H1 (cell line): ENCODE measurements around the gene SLC7A14. TPM values are rescaled to one million over a fixed set of nuclear protein-coding genes. Genes with fewer than 3 reads are reported as not detected.
A peak's percentile ranks its signal among the peaks of the same experiment; 100 is the strongest.

Experiments used
- CHD7 ChIP-seq: fragments of 300-600 bp; sonication (generic); IDR thresholded peaks from 2 replicates; pipeline ENCODE4 v1.7.1; 2012; ENCODE audit warnings: low read length, moderate library complexity, mild to moderate bottlenecking, inconsistent platforms; ENCODE audit not compliant: insufficient replicate concordance
- GABPA ChIP-seq: IDR thresholded peaks from 2 replicates; pipeline ENCODE4 v1.6.1; 2011; ENCODE audit warnings: mild to moderate bottlenecking, low read length, moderate library complexity, borderline replicate concordance; ENCODE audit not compliant: insufficient read depth
- GTF2F1 ChIP-seq: IDR thresholded peaks from 2 replicates; pipeline ENCODE4 v1.6.1; 2012; ENCODE audit warnings: low read depth, low read length, improper control_type of control experiment, borderline replicate concordance
- KDM1A ChIP-seq: fragments of 200-600, 300-600 bp; sonication (generic); IDR thresholded peaks from 2 replicates; pipeline ENCODE4 v1.7.1; 2016; ENCODE audit warnings: mild to moderate bottlenecking, low read length, borderline replicate concordance
- NRF1 ChIP-seq: IDR thresholded peaks from 2 replicates; pipeline ENCODE4 v1.6.1; 2011; ENCODE audit warnings: mild to moderate bottlenecking, low read depth, low read length, improper control_type of control experiment
- RAD21 ChIP-seq, 2 experiments: IDR thresholded peaks in 1 of 2; conservative IDR thresholded peaks in 1 of 2; 2 replicates each; pipeline ENCODE4 v1.6.1; 2011; ENCODE audit warnings: low read depth in 2 of 2, low read length in 2 of 2, improper control_type of control experiment in 1 of 2, inconsistent platforms in 1 of 2, mild to moderate bottlenecking in 1 of 2, moderate library complexity in 1 of 2
- SAP30 ChIP-seq: fragments of 300-600 bp; sonication (generic); IDR thresholded peaks from 2 replicates; pipeline ENCODE4 v1.7.1; 2012; ENCODE audit warnings: low read length, moderate library complexity, mild to moderate bottlenecking, inconsistent platforms; ENCODE audit not compliant: insufficient read depth, insufficient replicate concordance
- SP4 ChIP-seq: IDR thresholded peaks from 2 replicates; pipeline ENCODE4 v1.6.1; 2012; ENCODE audit warnings: low read length, inconsistent platforms
- polyA plus RNA-seq, 7 experiments: library from polyadenylated mRNA; depleted of rRNA in 3 of 7; stranded (reverse) in 5 of 7; unstranded in 2 of 7; fragments of >200 nt in 5 of 7; fragments of 200-250 nt in 2 of 7; gene quantifications; 1 replicate in 5 of 7; 2 replicates in 1 of 7; 4 replicates in 1 of 7; pipeline versions ENCODE4 v1.2.1 to v1.2.3, GENCODE V29; 2011 to 2013; ENCODE audit warnings: missing spikeins in 2 of 7, mixed read lengths in 2 of 7
- total RNA-seq: library from RNA; stranded (reverse); fragmentation: NEBNext Ultra II Directional; extraction: Animal tissue kit (Norgen Biotek cat#: 25700); gene quantifications from 2 replicates; pipeline ENCODE4 v1.2.1, GENCODE V29; 2021
- TF ChIP-seq, protein P1 (sequence below): IDR thresholded peaks from 2 replicates; pipeline ENCODE4 v1.6.1; 2011; ENCODE audit warnings: low read length, improper control_type of control experiment

SLC7A14 gene
- total and polyA plus RNA-seq, 2 of the 8 experiments (the other 6 are each of a cell fraction or from before 2014, with no cell fraction given): 0.21 to 0.95 TPM

GRCh38 chr3:170419557-170420087 lies 166.3 kb downstream of the SLC7A14 start (continued):
- TF ChIP-seq CHD7 (no peak), KDM1A (peak; percentile 15; the same call in 1 of the 2 replicates), GABPA (no peak), SAP30 (no peak), RAD21 (IDR thresholded peaks at IDR 0.05 in 1 of 2, conservative IDR thresholded peaks at IDR 0.05 in 1 of 2; ENCODE audit: low read depth in 2 of 2, low read length in 2 of 2) (0 out of 4 replicates have a peak, but pooled peaks of 1 of the 2 experiments have one; percentile 18), NRF1 (no peak), GTF2F1 (no peak), SP4 (no peak)
- TF ChIP-seq, protein P1, sequence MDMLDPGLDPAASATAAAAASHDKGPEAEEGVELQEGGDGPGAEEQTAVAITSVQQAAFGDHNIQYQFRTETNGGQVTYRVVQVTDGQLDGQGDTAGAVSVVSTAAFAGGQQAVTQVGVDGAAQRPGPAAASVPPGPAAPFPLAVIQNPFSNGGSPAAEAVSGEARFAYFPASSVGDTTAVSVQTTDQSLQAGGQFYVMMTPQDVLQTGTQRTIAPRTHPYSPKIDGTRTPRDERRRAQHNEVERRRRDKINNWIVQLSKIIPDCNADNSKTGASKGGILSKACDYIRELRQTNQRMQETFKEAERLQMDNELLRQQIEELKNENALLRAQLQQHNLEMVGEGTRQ: peak; percentile 25; the same call in 1 of the 2 replicates
